Muscle of leg (tissue), 16 donors: ENCODE measurements around the gene ZNF408. TPM values are rescaled to one million over a fixed set of nuclear protein-coding genes. Genes with fewer than 3 reads are reported as not detected.

Source experiments
- DNase-seq: peaks from one replicate; pipeline ENCODE4 v3.0.0; 2013
- H3K27ac ChIP-seq: one replicate; pipeline ENCODE4 v1.5.1; 2013; ENCODE audit warnings: mild to moderate bottlenecking, low read length, control low read depth
- H3K27me3 ChIP-seq: one replicate; pipeline ENCODE4 v1.6.1; 2013; ENCODE audit warnings: low read length; ENCODE audit not compliant: control insufficient read depth, insufficient read depth
- H3K36me3 ChIP-seq: one replicate; pipeline ENCODE4 v1.6.1; 2013; ENCODE audit warnings: low read length; ENCODE audit not compliant: control insufficient read depth, insufficient read depth
- H3K4me1 ChIP-seq: one replicate; pipeline ENCODE4 v1.6.1; 2013; ENCODE audit warnings: low read length; ENCODE audit not compliant: control insufficient read depth, insufficient read depth
- H3K4me3 ChIP-seq: one replicate; pipeline ENCODE4 v1.5.1; 2013; ENCODE audit warnings: low read length, control low read depth
- H3K9me3 ChIP-seq: replicated peaks from 2 replicates; pipeline ENCODE4 v1.6.1; 2013; ENCODE audit warnings: low read depth, low read length; ENCODE audit not compliant: control insufficient read depth
- WGBS: methylation state at CpG from one replicate; pipeline ENCODE4 v1.1.5; 2013; ENCODE audit warnings: missing lambda C conversion rate; ENCODE audit not compliant: insufficient coverage; 5-methylcytosine and 5-hydroxymethylcytosine counted together
- long read RNA-seq, 11 donors: transcript quantifications; one replicate each; lab custom pipeline, GENCODE V29; 2026
- polyA plus RNA-seq, 8 donors: library from polyadenylated mRNA; unstranded; fragments of 120-200 nt; gene quantifications; one replicate each; pipeline versions ENCODE4 v1.2.1 to v1.2.3, GENCODE V29; 2013; ENCODE audit warnings: inconsistent platforms in 1 of 8, low replicate concordance in 1 of 8; ENCODE audit not compliant: insufficient read length in 8 of 8, insufficient read depth in 1 of 8
- total RNA-seq: library from RNA; stranded (reverse); fragments of 120-200 nt; gene quantifications from one replicate; pipeline ENCODE4 v1.2.4, GENCODE V29; 2013

The ZNF408 gene
- total RNA-seq: 5.8 TPM
- polyA plus RNA-seq: 10 to 100 TPM in 1 of 8 donors, 1 to 10 TPM in 7; 7.3 to 14.8 (median 8.5) TPM
- long read RNA-seq, donor 1, partial matches to known transcripts: 0 of 2 reads
- long read RNA-seq, donor 1, other reads (novel, unspliced or antisense): 0 of 2 reads
- long read RNA-seq, donor 2, partial matches to known transcripts: 0 of 1 reads
- long read RNA-seq, donor 2, other reads (novel, unspliced or antisense): 0 of 1 reads
- long read RNA-seq, donor 3, transcript ZNF408-201 (5 exons, 2,442 nt): major isoform, 9 of 9 reads
- long read RNA-seq, donor 3, partial matches to known transcripts: 0 of 9 reads
- long read RNA-seq, donor 3, other reads (novel, unspliced or antisense): 0 of 9 reads
- long read RNA-seq, donor 4, transcript ZNF408-201 (5 exons, 2,442 nt): major isoform, 5 of 5 reads
- long read RNA-seq, donor 4, partial matches to known transcripts: 0 of 5 reads
- long read RNA-seq, donor 4, other reads (novel, unspliced or antisense): 0 of 5 reads
- long read RNA-seq, donor 5, transcript ZNF408-201 (5 exons, 2,442 nt): major isoform, 12 of 14 reads
- long read RNA-seq, donor 5, partial matches to known transcripts: 0 of 14 reads
- long read RNA-seq, donor 5, other reads (novel, unspliced or antisense): 0 of 14 reads
- long read RNA-seq, donor 6, partial matches to known transcripts: 0 of 3 reads
- long read RNA-seq, donor 6, other reads (novel, unspliced or antisense): 0 of 3 reads
- long read RNA-seq, donor 7, partial matches to known transcripts: 0 of 5 reads
- long read RNA-seq, donor 7, other reads (novel, unspliced or antisense): 0 of 5 reads
- long read RNA-seq, donor 8, transcript ZNF408-201 (5 exons, 2,442 nt): major isoform, 5 of 8 reads
- long read RNA-seq, donor 8, partial matches to known transcripts: 0 of 8 reads
- long read RNA-seq, donor 8, other reads (novel, unspliced or antisense): 0 of 8 reads
- long read RNA-seq, donor 9, partial matches to known transcripts: 0 of 4 reads
- long read RNA-seq, donor 9, other reads (novel, unspliced or antisense): 0 of 4 reads
- long read RNA-seq, donor 10, partial matches to known transcripts: 0 of 6 reads
- long read RNA-seq, donor 10, other reads (novel, unspliced or antisense): 0 of 6 reads
- long read RNA-seq, donor 11, transcript ZNF408-201 (5 exons, 2,442 nt): major isoform, 5 of 6 reads
- long read RNA-seq, donor 11, partial matches to known transcripts: 0 of 6 reads
- long read RNA-seq, donor 11, other reads (novel, unspliced or antisense): 0 of 6 reads

GRCh38 chr11:46700241-46701077 is at the start of gene ZNF408, which contains the start of gene ARHGAP1:
Gene ZNF408, plus strand, starts transcription at chr11:46701031. Its CDS starts 17 bp downstream, at chr11:46701048.
Gene ARHGAP1, minus strand, starts transcription at chr11:46700619. Its CDS starts 4,512 bp downstream, at chr11:46696107.
- H3K36me3 ChIP-seq: peaks cover 42% of the 10 kb centered on the region
- DNase-seq: peak; percentile 99
- 0% methylated on average over 38 of the region's 44 CpGs for WGBS
- no peaks in the 10 kb centered on the region for H3K27me3 ChIP-seq
- peak within 1 kb of the TSS; percentile 96 for H3K4me3 ChIP-seq
- H3K27ac ChIP-seq: peak within 1 kb of the TSS; percentile 99
- H3K4me1 ChIP-seq: peaks cover 48% of the 10 kb centered on the region
- H3K9me3 ChIP-seq: no peaks in the 10 kb centered on the region

DNA sequence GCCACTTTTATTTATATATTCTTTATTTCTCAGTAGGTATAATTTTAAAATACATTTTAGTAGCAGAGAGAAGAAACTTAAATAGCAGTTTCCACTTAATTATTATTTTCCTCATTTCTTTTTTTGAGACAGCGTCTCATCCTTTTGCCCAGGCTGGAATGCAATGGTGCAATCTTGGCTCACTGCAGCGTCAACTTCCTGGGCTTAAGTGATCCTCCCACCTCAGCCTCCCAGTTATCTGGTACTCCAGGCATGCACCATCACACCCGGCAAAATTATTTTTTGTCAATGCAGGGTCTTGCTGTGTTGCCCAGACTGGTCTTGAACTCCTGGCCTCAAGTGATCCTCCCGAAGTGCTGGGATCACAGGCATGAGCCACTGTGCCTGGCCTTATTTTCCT is 45.2 kb upstream of the ZNF408 start:
- no peak for DNase-seq
- H3K27me3 ChIP-seq: no peaks in the 10 kb centered on the region
- H3K9me3 ChIP-seq: no peaks in the 10 kb centered on the region
- H3K36me3 ChIP-seq: peaks cover 59% of the 10 kb centered on the region
- no peaks in the 10 kb centered on the region for H3K4me1 ChIP-seq
- H3K27ac ChIP-seq: no peak overlapping the region
- 97% methylated on average over 3 of the region's 4 CpGs for WGBS
- no peak overlapping the region for H3K4me3 ChIP-seq

DNA sequence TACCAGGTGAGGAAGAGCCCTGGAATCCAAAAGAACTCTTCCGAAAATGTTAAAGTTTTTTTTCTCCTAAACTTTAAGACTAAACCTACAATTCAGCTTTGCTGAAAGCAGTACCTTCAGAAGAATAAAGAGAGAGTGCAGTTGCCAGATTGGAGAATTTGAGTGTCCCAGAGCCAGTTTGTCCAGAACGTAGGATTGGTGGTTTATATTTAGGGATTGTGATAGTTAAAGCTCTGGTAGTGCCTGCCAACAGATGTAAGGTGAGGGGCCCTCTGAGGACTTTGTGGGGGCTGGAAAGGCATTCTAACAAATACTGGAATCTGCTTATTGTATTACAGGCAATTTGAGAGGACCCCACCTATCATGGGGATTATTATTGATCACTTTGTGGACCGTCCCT is 43.6 kb upstream of the ZNF408 start:
- no peak for DNase-seq
- Histone ChIP-seq H3K36me3 (peaks cover 61% of the 10 kb centered on the region), H3K9me3 (no peaks in the 10 kb centered on the region), H3K27me3 (no peaks in the 10 kb centered on the region), H3K27ac (no peak overlapping the region), H3K4me3 (no peak overlapping the region), H3K4me1 (no peaks in the 10 kb centered on the region)
- WGBS: 62% methylated on average over 1 of the region's 3 CpGs

- no peaks in the 10 kb centered on the region for H3K4me1 ChIP-seq
- H3K36me3 ChIP-seq: peaks cover 58% of the 10 kb centered on the region
- no peaks in the 10 kb centered on the region for H3K27me3 ChIP-seq
- no peak overlapping the region for H3K4me3 ChIP-seq
- no peak overlapping the region for H3K27ac ChIP-seq
- no peak for DNase-seq
- 100% methylated on average over 2 of the region's 4 CpGs for WGBS
- no peaks in the 10 kb centered on the region for H3K9me3 ChIP-seq
Observed at GRCh38 chr11:46658259-46658658, 42.6 kb upstream of the ZNF408 start.

DNA sequence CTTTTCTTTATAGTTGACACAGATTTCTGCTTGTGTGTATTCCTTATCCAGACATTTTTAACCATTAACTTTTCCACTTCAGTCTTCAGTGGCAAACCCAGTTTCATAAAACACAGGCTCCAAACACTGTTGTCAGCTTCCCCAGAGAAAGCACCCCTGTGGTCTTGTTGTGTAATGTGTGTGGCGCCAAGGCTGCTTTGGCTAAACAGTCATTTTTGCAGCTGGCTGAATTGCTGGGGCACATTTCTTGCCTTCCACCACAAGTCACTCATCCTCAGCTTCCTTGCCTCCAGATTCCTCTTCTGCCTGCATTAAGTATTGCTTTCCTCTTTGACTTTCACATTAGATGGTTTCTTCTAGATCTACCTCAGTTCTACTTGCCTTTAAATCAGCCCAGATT is 40.9 kb upstream of the ZNF408 start:
- H3K9me3 ChIP-seq: no peaks in the 10 kb centered on the region
- no peaks in the 10 kb centered on the region for H3K4me1 ChIP-seq
- H3K27me3 ChIP-seq: no peaks in the 10 kb centered on the region
- H3K4me3 ChIP-seq: no peak overlapping the region
- WGBS: no CpG with 5 or more reads among the region's 1 CpG
- no peak for DNase-seq
- H3K27ac ChIP-seq: no peak overlapping the region
- H3K36me3 ChIP-seq: peaks cover 66% of the 10 kb centered on the region

GRCh38 chr11:46661836-46662235 is 39.0 kb upstream of the ZNF408 start:
- DNase-seq: no peak
- Histone ChIP-seq H3K4me1 (no peaks in the 10 kb centered on the region), H3K4me3 (no peak overlapping the region), H3K9me3 (no peaks in the 10 kb centered on the region), H3K36me3 (peaks cover 72% of the 10 kb centered on the region), H3K27me3 (no peaks in the 10 kb centered on the region), H3K27ac (no peak overlapping the region)

DNA sequence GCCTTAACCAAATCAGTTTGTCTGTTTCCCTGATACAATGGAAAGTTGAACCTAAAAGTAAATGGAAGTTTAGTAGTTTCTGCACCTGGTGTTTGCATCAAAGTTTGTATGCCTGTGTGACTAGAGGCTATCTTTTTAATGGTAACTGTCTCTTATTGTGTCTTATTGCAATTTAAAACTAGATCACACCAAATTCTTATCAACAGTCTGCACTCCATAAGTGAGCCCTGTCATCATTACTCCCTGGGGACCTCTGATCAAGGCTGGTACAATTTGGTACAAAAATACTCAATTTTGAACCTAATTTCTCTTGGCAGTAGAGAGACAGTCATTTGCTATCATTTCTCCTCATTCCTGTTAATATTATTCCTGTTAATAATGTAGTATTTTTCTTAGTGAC is 38.5 kb upstream of the ZNF408 start:
- Histone ChIP-seq H3K27ac (no peak overlapping the region), H3K4me1 (peaks cover 3% of the 10 kb centered on the region), H3K27me3 (no peaks in the 10 kb centered on the region), H3K9me3 (no peaks in the 10 kb centered on the region), H3K36me3 (peaks cover 70% of the 10 kb centered on the region), H3K4me3 (no peak overlapping the region)
- DNase-seq: no peak

DNA sequence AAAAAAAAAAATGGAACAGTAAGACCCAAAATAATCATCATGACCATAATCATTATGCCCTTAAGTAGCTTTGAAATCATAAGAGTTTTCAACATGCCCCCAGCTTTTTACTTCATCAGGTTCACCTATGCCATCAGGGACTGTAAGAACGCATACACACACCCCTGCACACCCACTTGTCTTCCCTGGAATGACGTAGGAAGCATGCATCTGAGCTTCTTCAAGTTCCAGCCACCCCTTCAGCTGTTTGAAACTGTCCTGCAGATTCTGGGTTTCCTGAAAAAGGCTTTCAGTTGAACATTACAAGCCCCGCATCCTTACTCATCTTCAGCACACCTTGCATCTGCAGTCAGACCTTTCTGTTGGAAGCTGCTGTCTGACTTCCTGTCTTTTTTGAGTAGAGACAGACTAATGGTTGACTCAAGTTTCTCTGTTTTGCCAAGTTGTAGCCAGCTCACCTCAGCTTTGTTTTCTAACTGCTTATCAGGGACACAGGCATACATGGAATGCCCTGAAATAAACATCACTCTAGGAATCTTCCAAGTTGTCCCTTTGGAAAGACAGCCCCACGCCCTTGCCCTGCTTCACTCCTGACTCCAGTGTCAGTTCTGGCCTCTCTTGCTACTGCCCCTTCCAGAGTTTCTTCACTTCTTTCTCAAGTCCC is 37.4 kb upstream of the ZNF408 start:
- no peaks in the 10 kb centered on the region for H3K27me3 ChIP-seq
- no peak overlapping the region for H3K27ac ChIP-seq
- H3K4me1 ChIP-seq: peaks cover 4% of the 10 kb centered on the region
- H3K4me3 ChIP-seq: no peak overlapping the region
- peaks cover 70% of the 10 kb centered on the region for H3K36me3 ChIP-seq
- H3K9me3 ChIP-seq: no peaks in the 10 kb centered on the region
- DNase-seq: no peak
- WGBS: 85% methylated on average over 4 of the region's 4 CpGs

DNA sequence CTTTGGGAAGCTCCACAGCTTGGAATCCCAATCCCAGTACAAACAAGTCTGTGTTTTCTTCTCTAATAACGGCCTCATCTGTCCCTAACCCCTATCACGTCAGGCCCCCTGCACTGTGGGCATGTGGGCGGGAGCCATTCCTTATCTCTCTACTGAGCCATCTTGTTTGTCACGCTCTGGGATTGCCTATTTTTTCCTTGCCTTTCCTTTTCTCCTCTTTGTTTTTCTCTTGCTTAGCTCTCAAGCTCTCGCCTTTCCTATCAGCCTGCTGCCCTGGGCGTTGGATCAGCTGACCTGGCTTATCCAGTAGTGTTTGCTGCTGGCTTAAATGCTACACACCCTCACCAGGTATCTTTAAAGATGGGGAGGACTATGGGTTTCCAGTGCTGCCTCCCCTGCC is 36.2 kb upstream of the ZNF408 start:
- Histone ChIP-seq H3K36me3 (peaks cover 71% of the 10 kb centered on the region), H3K27ac (peak overlapping the region; percentile 10), H3K9me3 (no peaks in the 10 kb centered on the region), H3K4me1 (peaks cover 4% of the 10 kb centered on the region), H3K4me3 (no peak overlapping the region), H3K27me3 (no peaks in the 10 kb centered on the region)
- WGBS: 61% methylated on average over 4 of the region's 6 CpGs
- DNase-seq: no peak
